NB4 (cell line): ENCODE measurements around the gene USP17L29.
A peak's percentile ranks its signal among the peaks of the same experiment; 100 is the strongest.
"Not testable (repeated sequence)": the region's sequence is repeated elsewhere in the genome, so short reads cannot be mapped to it uniquely, and the experiment has no call there.

Experiments
- DNase-seq: peaks from one replicate; pipeline ENCODE4 v3.0.0; 2010; ENCODE audit warnings: low read depth
- H3K4me3 ChIP-seq: one replicate; pipeline ENCODE4 v1.5.1; 2011; ENCODE audit warnings: mild to moderate bottlenecking, low read depth, low read length, moderate library complexity
- TF ChIP-seq, protein P1 (sequence below): IDR thresholded peaks from one replicate; pipeline ENCODE4 v1.5.1; 2012; ENCODE audit warnings: low read depth, low read length

USP17L29 gene, protein sequence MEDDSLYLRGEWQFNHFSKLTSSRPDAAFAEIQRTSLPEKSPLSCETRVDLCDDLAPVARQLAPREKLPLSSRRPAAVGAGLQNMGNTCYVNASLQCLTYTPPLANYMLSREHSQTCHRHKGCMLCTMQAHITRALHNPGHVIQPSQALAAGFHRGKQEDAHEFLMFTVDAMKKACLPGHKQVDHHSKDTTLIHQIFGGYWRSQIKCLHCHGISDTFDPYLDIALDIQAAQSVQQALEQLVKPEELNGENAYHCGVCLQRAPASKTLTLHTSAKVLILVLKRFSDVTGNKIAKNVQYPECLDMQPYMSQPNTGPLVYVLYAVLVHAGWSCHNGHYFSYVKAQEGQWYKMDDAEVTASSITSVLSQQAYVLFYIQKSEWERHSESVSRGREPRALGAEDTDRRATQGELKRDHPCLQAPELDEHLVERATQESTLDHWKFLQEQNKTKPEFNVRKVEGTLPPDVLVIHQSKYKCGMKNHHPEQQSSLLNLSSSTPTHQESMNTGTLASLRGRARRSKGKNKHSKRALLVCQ

DNA sequence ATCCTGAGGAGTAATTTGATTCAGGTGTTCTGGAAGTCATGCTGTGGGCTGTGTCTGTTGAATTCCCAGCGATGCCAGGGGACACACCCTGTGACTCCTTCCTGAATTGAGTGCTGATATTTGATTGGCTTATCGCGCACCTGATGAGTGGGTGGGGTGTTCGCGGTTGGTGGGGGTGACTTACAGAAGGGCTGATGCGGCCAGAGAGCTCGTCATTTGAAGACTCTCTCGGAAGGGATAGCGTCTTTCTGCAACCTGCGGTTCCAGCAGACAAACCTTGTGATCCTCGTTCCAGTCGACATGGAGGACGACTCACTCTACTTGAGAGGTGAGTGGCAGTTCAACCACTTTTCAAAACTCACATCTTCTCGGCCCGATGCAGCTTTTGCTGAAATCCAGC is at the start of gene USP17L29:
Gene USP17L29 (plus strand): TSS at position 301 of the 400 bp plus-strand sequence. CDS start 0 bp downstream, at position 301.
- DNase-seq, H3K4me3 ChIP-seq: not testable (repeated sequence)

DNA sequence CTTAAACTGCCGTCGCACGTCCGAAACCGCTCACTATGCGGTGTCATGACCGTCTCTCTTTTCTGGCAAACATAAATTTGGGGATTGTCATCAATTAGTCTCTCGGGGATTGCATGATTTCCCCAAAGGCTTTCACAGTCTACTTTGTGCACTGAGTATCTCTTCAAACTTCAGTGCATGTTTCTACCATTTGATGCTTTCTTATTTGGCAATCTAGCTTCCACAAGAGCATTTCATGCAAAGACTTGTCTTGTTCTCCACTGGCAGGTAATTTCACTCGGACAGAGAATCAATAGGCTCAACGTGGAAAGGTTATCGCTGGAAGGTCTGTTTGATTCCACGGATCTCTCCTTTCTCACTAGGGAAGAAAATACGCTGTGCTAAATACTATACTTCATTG is 29.2 kb upstream of the USP17L29 start:
- not testable (repeated sequence) for DNase-seq, H3K4me3 ChIP-seq

DNA sequence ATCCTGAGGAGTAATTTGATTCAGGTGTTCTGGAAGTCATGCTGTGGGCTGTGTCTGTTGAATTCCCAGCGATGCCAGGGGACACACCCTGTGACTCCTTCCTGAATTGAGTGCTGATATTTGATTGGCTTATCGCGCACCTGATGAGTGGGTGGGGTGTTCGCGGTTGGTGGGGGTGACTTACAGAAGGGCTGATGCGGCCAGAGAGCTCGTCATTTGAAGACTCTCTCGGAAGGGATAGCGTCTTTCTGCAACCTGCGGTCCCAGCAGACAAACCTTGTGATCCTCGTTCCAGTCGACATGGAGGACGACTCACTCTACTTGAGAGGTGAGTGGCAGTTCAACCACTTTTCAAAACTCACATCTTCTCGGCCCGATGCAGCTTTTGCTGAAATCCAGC is 28.6 kb upstream of the USP17L29 start, which contains the start of gene USP17L24:
Gene USP17L24 (plus strand): TSS at position 301 of the 400 bp plus-strand sequence. CDS start 0 bp downstream, at position 301.
- H3K4me3 ChIP-seq, DNase-seq: not testable (repeated sequence)

DNA sequence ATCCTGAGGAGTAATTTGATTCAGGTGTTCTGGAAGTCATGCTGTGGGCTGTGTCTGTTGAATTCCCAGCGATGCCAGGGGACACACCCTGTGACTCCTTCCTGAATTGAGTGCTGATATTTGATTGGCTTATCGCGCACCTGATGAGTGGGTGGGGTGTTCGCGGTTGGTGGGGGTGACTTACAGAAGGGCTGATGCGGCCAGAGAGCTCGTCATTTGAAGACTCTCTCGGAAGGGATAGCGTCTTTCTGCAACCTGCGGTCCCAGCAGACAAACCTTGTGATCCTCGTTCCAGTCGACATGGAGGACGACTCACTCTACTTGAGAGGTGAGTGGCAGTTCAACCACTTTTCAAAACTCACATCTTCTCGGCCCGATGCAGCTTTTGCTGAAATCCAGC is 23.8 kb upstream of the USP17L29 start, which contains the start of gene USP17L25:
Gene USP17L25 (plus strand): TSS at position 301 of the 400 bp plus-strand sequence. CDS start 0 bp downstream, at position 301.
- not testable (repeated sequence) for H3K4me3 ChIP-seq, DNase-seq

DNA sequence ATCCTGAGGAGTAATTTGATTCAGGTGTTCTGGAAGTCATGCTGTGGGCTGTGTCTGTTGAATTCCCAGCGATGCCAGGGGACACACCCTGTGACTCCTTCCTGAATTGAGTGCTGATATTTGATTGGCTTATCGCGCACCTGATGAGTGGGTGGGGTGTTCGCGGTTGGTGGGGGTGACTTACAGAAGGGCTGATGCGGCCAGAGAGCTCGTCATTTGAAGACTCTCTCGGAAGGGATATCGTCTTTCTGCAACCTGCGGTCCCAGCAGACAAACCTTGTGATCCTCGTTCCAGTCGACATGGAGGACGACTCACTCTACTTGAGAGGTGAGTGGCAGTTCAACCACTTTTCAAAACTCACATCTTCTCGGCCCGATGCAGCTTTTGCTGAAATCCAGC is 19.1 kb upstream of the USP17L29 start, which contains the start of gene USP17L26:
Gene USP17L26 (plus strand): TSS at position 301 of the 400 bp plus-strand sequence. CDS start 0 bp downstream, at position 301.
- not testable (repeated sequence) for H3K4me3 ChIP-seq, DNase-seq

DNA sequence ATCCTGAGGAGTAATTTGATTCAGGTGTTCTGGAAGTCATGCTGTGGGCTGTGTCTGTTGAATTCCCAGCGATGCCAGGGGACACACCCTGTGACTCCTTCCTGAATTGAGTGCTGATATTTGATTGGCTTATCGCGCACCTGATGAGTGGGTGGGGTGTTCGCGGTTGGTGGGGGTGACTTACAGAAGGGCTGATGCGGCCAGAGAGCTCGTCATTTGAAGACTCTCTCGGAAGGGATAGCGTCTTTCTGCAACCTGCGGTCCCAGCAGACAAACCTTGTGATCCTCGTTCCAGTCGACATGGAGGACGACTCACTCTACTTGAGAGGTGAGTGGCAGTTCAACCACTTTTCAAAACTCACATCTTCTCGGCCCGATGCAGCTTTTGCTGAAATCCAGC is 14.3 kb upstream of the USP17L29 start, which contains the start of gene USP17L5:
Gene USP17L5 (plus strand): TSS at position 301 of the 400 bp plus-strand sequence. CDS start 0 bp downstream, at position 301.
- not testable (repeated sequence) for H3K4me3 ChIP-seq, DNase-seq

DNA sequence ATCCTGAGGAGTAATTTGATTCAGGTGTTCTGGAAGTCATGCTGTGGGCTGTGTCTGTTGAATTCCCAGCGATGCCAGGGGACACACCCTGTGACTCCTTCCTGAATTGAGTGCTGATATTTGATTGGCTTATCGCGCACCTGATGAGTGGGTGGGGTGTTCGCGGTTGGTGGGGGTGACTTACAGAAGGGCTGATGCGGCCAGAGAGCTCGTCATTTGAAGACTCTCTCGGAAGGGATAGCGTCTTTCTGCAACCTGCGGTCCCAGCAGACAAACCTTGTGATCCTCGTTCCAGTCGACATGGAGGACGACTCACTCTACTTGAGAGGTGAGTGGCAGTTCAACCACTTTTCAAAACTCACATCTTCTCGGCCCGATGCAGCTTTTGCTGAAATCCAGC is 9.6 kb upstream of the USP17L29 start, which contains the start of gene USP17L27:
Gene USP17L27 (plus strand): TSS at position 301 of the 400 bp plus-strand sequence. CDS start 0 bp downstream, at position 301.
- DNase-seq, result not testable (repeated sequence)

DNA sequence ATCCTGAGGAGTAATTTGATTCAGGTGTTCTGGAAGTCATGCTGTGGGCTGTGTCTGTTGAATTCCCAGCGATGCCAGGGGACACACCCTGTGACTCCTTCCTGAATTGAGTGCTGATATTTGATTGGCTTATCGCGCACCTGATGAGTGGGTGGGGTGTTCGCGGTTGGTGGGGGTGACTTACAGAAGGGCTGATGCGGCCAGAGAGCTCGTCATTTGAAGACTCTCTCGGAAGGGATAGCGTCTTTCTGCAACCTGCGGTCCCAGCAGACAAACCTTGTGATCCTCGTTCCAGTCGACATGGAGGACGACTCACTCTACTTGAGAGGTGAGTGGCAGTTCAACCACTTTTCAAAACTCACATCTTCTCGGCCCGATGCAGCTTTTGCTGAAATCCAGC is 4.8 kb upstream of the USP17L29 start, which contains the start of gene USP17L28:
Gene USP17L28 (plus strand): TSS at position 301 of the 400 bp plus-strand sequence. CDS start 0 bp downstream, at position 301.
- H3K4me3 ChIP-seq, DNase-seq: not testable (repeated sequence)

More for the DNA sequence above, 9.6 kb upstream of the USP17L29 start, which contains the start of gene USP17L27:
- H3K4me3 ChIP-seq, result not testable (repeated sequence)

DNA sequence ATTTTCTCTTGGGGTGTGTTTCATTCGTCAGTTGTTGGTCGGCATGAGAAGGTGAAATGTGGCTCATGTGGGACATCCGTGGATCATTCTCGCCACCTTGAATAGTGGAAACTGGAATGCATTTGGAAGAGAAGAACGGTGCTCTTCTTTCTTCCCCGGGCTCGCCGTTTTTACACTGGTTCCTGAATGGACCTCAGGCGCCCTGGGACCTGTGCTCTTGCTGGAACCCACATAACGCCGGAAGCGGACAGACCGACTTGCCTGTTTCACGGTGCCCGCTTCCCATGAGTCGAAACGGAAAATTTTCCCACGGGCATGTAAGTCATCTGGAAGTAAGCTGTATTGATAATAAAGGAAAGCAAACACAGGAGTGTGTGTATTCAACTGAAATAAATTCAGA is 2.6 kb upstream of the USP17L29 start:
- not testable (repeated sequence) for H3K4me3 ChIP-seq, DNase-seq

DNA sequence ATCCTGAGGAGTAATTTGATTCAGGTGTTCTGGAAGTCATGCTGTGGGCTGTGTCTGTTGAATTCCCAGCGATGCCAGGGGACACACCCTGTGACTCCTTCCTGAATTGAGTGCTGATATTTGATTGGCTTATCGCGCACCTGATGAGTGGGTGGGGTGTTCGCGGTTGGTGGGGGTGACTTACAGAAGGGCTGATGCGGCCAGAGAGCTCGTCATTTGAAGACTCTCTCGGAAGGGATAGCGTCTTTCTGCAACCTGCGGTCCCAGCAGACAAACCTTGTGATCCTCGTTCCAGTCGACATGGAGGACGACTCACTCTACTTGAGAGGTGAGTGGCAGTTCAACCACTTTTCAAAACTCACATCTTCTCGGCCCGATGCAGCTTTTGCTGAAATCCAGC is 9.4 kb downstream of the USP17L29 start, which contains the start of gene USP17L30:
Gene USP17L30 (plus strand): TSS at position 301 of the 400 bp plus-strand sequence. CDS start 0 bp downstream, at position 301.
- not testable (repeated sequence) for H3K4me3 ChIP-seq, DNase-seq

DNA sequence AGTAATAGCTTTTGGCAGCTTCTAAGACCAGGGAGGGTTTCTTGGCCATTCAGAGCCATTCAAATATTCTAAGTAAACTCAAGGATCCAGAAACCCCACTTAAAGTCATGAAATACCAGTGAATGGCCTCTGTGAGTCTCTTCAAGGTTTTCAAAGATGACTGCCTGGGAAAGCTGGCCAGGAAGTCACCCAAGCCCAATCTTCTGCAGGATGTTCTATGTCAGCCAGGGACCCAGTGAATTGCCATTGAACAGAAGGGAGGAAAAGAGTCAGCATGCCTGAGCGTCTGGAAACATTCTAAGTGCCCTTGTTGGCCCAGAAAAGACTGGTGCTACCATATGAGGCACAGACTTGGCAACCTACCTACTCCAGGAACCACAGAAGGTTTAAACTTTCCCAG is 26.4 kb downstream of the USP17L29 start:
- DNase-seq, H3K4me3 ChIP-seq: not testable (repeated sequence)

DNA sequence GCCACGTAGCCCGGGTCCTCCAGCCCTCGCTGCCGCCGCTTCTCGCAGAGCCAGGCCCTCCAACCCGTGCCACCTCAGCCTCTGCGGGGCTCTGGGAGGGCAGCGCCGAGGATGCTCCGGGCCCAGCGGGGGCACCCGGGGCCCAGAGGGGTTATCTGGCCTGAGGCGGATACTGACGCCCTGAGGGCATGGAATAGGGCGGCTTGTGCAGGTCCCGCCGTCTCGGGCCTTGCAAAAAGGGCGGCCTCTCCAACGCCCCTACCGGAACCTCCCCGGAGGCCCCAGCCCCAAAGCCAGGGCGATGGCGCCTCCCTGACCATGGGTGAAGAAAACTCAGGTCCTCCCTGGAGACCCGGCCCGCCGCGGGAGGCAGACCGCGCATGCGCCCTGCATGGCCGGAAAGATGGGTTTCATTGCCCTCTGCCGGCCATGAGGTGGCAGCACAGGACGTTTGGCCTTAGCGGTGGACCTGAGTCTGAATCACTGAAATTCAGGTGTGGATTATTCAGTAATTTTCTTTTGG is 27.6 kb downstream of the USP17L29 start:
- peak; percentile 6 for DNase-seq
- H3K4me3 ChIP-seq, result not testable (repeated sequence)
- TF ChIP-seq, protein P1, sequence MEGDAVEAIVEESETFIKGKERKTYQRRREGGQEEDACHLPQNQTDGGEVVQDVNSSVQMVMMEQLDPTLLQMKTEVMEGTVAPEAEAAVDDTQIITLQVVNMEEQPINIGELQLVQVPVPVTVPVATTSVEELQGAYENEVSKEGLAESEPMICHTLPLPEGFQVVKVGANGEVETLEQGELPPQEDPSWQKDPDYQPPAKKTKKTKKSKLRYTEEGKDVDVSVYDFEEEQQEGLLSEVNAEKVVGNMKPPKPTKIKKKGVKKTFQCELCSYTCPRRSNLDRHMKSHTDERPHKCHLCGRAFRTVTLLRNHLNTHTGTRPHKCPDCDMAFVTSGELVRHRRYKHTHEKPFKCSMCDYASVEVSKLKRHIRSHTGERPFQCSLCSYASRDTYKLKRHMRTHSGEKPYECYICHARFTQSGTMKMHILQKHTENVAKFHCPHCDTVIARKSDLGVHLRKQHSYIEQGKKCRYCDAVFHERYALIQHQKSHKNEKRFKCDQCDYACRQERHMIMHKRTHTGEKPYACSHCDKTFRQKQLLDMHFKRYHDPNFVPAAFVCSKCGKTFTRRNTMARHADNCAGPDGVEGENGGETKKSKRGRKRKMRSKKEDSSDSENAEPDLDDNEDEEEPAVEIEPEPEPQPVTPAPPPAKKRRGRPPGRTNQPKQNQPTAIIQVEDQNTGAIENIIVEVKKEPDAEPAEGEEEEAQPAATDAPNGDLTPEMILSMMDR, result peak; percentile 26
